ENCODE data around the gene SOX11.

SOX11 gene

DNA sequence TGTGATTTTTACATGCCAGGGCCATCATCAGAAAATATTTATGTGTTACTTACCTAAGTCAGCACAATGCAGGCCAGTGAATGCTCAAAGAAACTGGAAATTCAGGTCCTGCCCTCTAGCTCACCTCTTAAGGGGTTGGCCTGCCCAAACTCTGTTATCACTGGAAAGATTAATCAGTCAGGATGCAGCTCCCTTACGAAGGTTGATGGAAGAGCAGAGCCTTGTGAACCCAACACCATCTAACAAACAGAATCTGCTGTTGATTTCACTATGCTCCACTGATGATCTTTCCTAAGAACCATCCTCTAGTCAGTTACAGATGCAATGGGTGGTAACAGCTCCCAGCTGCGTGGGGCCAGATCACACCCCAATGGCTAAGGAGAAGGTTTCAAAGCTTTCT lies 38.2 kb downstream of the SOX11 start:
- Histone ChIP-seq H3K36me3 (ENCODE audit: insufficient read depth, low read length) (no peaks in the 10 kb centered on the region), H3K9me2 (replicated peaks; ENCODE audit: low read depth, low read length) (no peaks in the 10 kb centered on the region), H3K9me3 (ENCODE audit: insufficient read depth, low read depth, low read length) (no peaks in the 10 kb centered on the region), H3K9ac (ENCODE audit: low read depth, low read length, poor library complexity, severe bottlenecking) (no peak overlapping the region), H2AFZ (ENCODE audit: low read length) (no peak overlapping the region), H3K4me1 (ENCODE audit: insufficient read depth, low read length, poor library complexity, severe bottlenecking) (no peaks in the 10 kb centered on the region), H3F3A (ENCODE audit: low read depth) (no peaks in the 10 kb centered on the region), H4K20me1 (ENCODE audit: insufficient read depth, low read length, poor library complexity, severe bottlenecking) (no peaks in the 10 kb centered on the region), H3K27me3 (ENCODE audit: insufficient read depth, low read length, poor library complexity, severe bottlenecking) (no peaks in the 10 kb centered on the region), H3K4me3 (ENCODE audit: low read length, poor library complexity, severe bottlenecking) (no peak overlapping the region), H3K4me2 (ENCODE audit: low read depth, low read length, poor library complexity, severe bottlenecking) (no peak overlapping the region), H3K79me2 (ENCODE audit: insufficient read depth, low read length) (no peaks in the 10 kb centered on the region)
- no peak for TF ChIP-seq EZH2phosphoT487 (IDR thresholded peaks at IDR 0.05; ENCODE audit: borderline replicate concordance)
- TF ChIP-seq, protein P1, sequence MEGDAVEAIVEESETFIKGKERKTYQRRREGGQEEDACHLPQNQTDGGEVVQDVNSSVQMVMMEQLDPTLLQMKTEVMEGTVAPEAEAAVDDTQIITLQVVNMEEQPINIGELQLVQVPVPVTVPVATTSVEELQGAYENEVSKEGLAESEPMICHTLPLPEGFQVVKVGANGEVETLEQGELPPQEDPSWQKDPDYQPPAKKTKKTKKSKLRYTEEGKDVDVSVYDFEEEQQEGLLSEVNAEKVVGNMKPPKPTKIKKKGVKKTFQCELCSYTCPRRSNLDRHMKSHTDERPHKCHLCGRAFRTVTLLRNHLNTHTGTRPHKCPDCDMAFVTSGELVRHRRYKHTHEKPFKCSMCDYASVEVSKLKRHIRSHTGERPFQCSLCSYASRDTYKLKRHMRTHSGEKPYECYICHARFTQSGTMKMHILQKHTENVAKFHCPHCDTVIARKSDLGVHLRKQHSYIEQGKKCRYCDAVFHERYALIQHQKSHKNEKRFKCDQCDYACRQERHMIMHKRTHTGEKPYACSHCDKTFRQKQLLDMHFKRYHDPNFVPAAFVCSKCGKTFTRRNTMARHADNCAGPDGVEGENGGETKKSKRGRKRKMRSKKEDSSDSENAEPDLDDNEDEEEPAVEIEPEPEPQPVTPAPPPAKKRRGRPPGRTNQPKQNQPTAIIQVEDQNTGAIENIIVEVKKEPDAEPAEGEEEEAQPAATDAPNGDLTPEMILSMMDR (conservative IDR thresholded peaks at IDR 0.05; ENCODE audit: low read length), result no peak

DNA sequence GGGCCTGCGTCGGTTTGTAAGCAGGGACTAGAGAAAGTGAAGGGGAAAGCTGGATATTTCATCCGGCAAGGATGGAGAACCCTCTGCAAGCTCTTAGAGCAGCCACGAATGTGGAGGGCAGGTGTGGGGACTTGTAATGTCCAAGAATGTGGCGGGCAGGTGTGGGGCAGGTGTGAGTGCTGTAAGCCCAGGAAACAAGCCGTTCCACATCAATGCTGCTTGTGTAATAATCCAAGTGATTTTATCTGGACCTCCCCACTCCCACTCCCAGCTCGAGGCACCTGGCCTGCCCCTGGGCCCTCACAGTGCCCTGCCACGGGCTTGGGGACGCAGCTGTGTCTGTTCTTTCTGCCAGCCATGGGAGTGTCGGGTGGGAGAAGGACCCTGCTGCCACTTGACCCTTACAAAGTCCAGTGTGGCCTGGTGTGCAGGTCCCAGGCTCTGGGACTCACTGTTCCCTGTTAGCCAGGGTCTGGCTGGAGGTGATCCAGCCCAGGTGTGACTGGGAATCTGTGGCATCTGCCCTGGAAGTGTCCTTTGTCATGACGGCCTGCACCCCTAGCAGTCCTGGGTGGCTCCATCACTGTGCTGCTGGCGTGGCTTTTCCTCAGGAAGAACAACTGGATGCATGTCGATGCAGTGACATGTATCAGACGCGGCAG lies 42.8 kb downstream of the SOX11 start:
- H3K27me3 ChIP-seq (ENCODE audit: insufficient read depth, low read length, poor library complexity, severe bottlenecking), result no peaks in the 10 kb centered on the region
- H3K36me3 ChIP-seq (ENCODE audit: insufficient read depth, low read length), result no peaks in the 10 kb centered on the region
- no peak overlapping the region for H3K4me3 ChIP-seq (ENCODE audit: low read length, poor library complexity, severe bottlenecking)
- H3F3A ChIP-seq (ENCODE audit: low read depth), result no peaks in the 10 kb centered on the region
- H3K9ac ChIP-seq (ENCODE audit: low read depth, low read length, poor library complexity, severe bottlenecking), result no peak overlapping the region
- no peak for TF ChIP-seq EZH2phosphoT487 (IDR thresholded peaks at IDR 0.05; ENCODE audit: borderline replicate concordance)
- TF ChIP-seq, protein P1 (conservative IDR thresholded peaks at IDR 0.05; ENCODE audit: low read length), result no peak
- H4K20me1 ChIP-seq (ENCODE audit: insufficient read depth, low read length, poor library complexity, severe bottlenecking), result no peaks in the 10 kb centered on the region
- H3K4me2 ChIP-seq (ENCODE audit: low read depth, low read length, poor library complexity, severe bottlenecking), result no peak overlapping the region
- no peak overlapping the region for H2AFZ ChIP-seq (ENCODE audit: low read length)
- H3K79me2 ChIP-seq (ENCODE audit: insufficient read depth, low read length), result no peaks in the 10 kb centered on the region
- no peaks in the 10 kb centered on the region for H3K9me2 ChIP-seq (replicated peaks; ENCODE audit: low read depth, low read length)
- H3K4me1 ChIP-seq (ENCODE audit: insufficient read depth, low read length, poor library complexity, severe bottlenecking), result no peaks in the 10 kb centered on the region
- H3K9me3 ChIP-seq (ENCODE audit: insufficient read depth, low read depth, low read length), result no peaks in the 10 kb centered on the region

DNA sequence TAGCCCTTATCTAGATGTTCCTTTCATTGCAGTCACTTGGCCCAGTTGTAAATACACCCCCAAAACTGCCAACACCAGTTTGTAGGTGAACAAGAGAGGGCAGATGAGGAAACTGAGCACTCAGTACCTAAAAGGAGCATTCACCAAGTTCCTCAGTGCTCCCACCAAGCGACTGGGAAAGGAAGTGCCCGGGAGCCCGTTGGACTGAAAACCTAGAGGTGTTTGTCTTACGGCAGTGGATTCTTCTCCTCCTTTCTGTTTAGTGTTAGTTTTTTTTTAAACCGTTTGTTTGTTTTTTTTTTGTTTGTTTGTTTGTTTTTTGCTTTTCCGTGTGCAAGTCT lies 43.3 kb downstream of the SOX11 start:
- no peaks in the 10 kb centered on the region for H3K4me1 ChIP-seq (ENCODE audit: insufficient read depth, low read length, poor library complexity, severe bottlenecking)
- H4K20me1 ChIP-seq (ENCODE audit: insufficient read depth, low read length, poor library complexity, severe bottlenecking), result no peaks in the 10 kb centered on the region
- H3K4me2 ChIP-seq (ENCODE audit: low read depth, low read length, poor library complexity, severe bottlenecking), result no peak overlapping the region
- no peak overlapping the region for H3K4me3 ChIP-seq (ENCODE audit: low read length, poor library complexity, severe bottlenecking)
- no peaks in the 10 kb centered on the region for H3K27me3 ChIP-seq (ENCODE audit: insufficient read depth, low read length, poor library complexity, severe bottlenecking)
- no peaks in the 10 kb centered on the region for H3K9me2 ChIP-seq (replicated peaks; ENCODE audit: low read depth, low read length)
- H3K79me2 ChIP-seq (ENCODE audit: insufficient read depth, low read length), result no peaks in the 10 kb centered on the region
- H3K9ac ChIP-seq (ENCODE audit: low read depth, low read length, poor library complexity, severe bottlenecking), result no peak overlapping the region
- H3K9me3 ChIP-seq (ENCODE audit: insufficient read depth, low read depth, low read length), result no peaks in the 10 kb centered on the region
- no peaks in the 10 kb centered on the region for H3K36me3 ChIP-seq (ENCODE audit: insufficient read depth, low read length)
- TF ChIP-seq EZH2phosphoT487 (IDR thresholded peaks at IDR 0.05; ENCODE audit: borderline replicate concordance), result no peak
- TF ChIP-seq, protein P1 (conservative IDR thresholded peaks at IDR 0.05; ENCODE audit: low read length), result no peak
- H2AFZ ChIP-seq (ENCODE audit: low read length), result no peak overlapping the region
- H3F3A ChIP-seq (ENCODE audit: low read depth), result no peaks in the 10 kb centered on the region
